GM23338 (cell line): ENCODE measurements around the gene MELTF. TPM values are rescaled to one million over a fixed set of nuclear protein-coding genes. Genes with fewer than 3 reads are reported as not detected.

Source experiments
- ATAC-seq: fragments of 200-7000 bp; cut with Tn5 transposase; 3 replicates; pipeline ENCODE4 v1.9.1; 2020
- DNase-seq: peaks from one replicate; pipeline ENCODE4 v3.0.0-alpha.2; 2015; ENCODE audit warnings: low spot score
- H2AFZ ChIP-seq: fragments of 200-600 bp; sonication (generic); 2 replicates; pipeline ENCODE4 v1.8.0; 2016; ENCODE audit warnings: antibody characterized with exemption, mild to moderate bottlenecking, moderate library complexity
- H3F3A ChIP-seq: fragments of 200-600 bp; sonication (generic); replicated peaks from 2 replicates; pipeline ENCODE4 v1.8.0; 2017; ENCODE audit warnings: antibody characterized with exemption, mixed run types, low read depth
- H3K27ac ChIP-seq: fragments of 200-600 bp; sonication (generic); 2 replicates; pipeline ENCODE4 v1.6.1; 2016; ENCODE audit warnings: low read depth
- H3K27me3 ChIP-seq: fragments of 200-600 bp; sonication (generic); 2 replicates; pipeline ENCODE4 v1.8.0; 2016; ENCODE audit warnings: mild to moderate bottlenecking, mixed run types, moderate library complexity; ENCODE audit not compliant: insufficient read depth
- H3K36me3 ChIP-seq: fragments of 200-600 bp; sonication (generic); 2 replicates; pipeline ENCODE4 v1.8.0; 2016; ENCODE audit warnings: mild to moderate bottlenecking; ENCODE audit not compliant: insufficient read depth
- H3K4me1 ChIP-seq: fragments of 200-600 bp; sonication (generic); 2 replicates; pipeline ENCODE4 v1.8.0; 2016; ENCODE audit warnings: mild to moderate bottlenecking, moderate library complexity; ENCODE audit not compliant: insufficient read depth
- H3K4me2 ChIP-seq: fragments of 200-600 bp; sonication (generic); 2 replicates; pipeline ENCODE4 v1.7.1; 2017; ENCODE audit warnings: mixed run types
- H3K4me3 ChIP-seq: fragments of 200-600 bp; sonication (generic); 2 replicates; pipeline ENCODE4 v1.6.1; 2016; ENCODE audit warnings: mixed run types
- H3K79me2 ChIP-seq: fragments of 200-600 bp; sonication (generic); replicated peaks from 2 replicates; pipeline ENCODE4 v1.8.0; 2017; ENCODE audit warnings: mild to moderate bottlenecking; ENCODE audit not compliant: insufficient read depth
- H3K9me2 ChIP-seq: fragments of 200-600 bp; sonication (generic); 2 replicates; pipeline ENCODE4 v1.8.0; 2017; ENCODE audit not compliant: insufficient read depth
- H4K20me1 ChIP-seq: fragments of 200-600 bp; sonication (generic); replicated peaks from 2 replicates; pipeline ENCODE4 v1.8.0; 2017; ENCODE audit warnings: mild to moderate bottlenecking; ENCODE audit not compliant: insufficient read depth
- H3K27ac Mint-ChIP-seq: 2 replicates; pipeline ENCODE4 v1.8.0; 2020; ENCODE audit warnings: inconsistent platforms, mild to moderate bottlenecking, moderate library complexity, mixed read lengths
- H3K27me3 Mint-ChIP-seq: 3 replicates; pipeline ENCODE4 v1.8.0; 2022; ENCODE audit warnings: low read depth, mild to moderate bottlenecking, moderate library complexity, mixed read lengths, inconsistent platforms; ENCODE audit not compliant: insufficient read depth, poor library complexity
- H3K36me3 Mint-ChIP-seq: 3 replicates; pipeline ENCODE4 v1.8.0; 2021; ENCODE audit warnings: low read depth, mild to moderate bottlenecking, inconsistent platforms, moderate library complexity, mixed read lengths
- H3K4me1 Mint-ChIP-seq: 3 replicates; pipeline ENCODE4 v1.8.0; 2020; ENCODE audit warnings: mild to moderate bottlenecking, inconsistent platforms, mixed read lengths
- H3K4me3 Mint-ChIP-seq: 3 replicates; pipeline ENCODE4 v1.8.0; 2021; ENCODE audit warnings: moderate library complexity, mild to moderate bottlenecking, inconsistent platforms, mixed read lengths
- H3K9me3 Mint-ChIP-seq: 3 replicates; pipeline ENCODE4 v1.8.0; 2020; ENCODE audit warnings: moderate library complexity, mild to moderate bottlenecking, inconsistent platforms, mixed read lengths
- CTCF ChIP-seq, 2 experiments: fragments of 200-600 bp in 1 of 2; sonication (generic) in 1 of 2; conservative IDR thresholded peaks; 2 replicates each; pipeline versions ENCODE4 v1.5.1 to v1.6.1; 2016 to 2017; ENCODE audit warnings: antibody characterized with exemption in 2 of 2, low read depth in 2 of 2, mild to moderate bottlenecking in 2 of 2, moderate library complexity in 1 of 2
- EZH2 ChIP-seq: fragments of 200-600 bp; sonication (generic); IDR thresholded peaks from one replicate; pipeline ENCODE4 v1.8.0; 2017; ENCODE audit warnings: antibody characterized with exemption, mild to moderate bottlenecking, low read depth; ENCODE audit not compliant: unreplicated experiment
- NANOG ChIP-seq: IDR thresholded peaks from 2 replicates; pipeline ENCODE4 v1.6.1; 2016; ENCODE audit warnings: antibody characterized with exemption, borderline replicate concordance
- ZNF114 ChIP-seq: fragments of 250-450 bp; sonication (Bioruptor Pico); IDR thresholded peaks from 2 replicates; pipeline ENCODE4 v1.5.0; 2020; ENCODE audit warnings: mild to moderate bottlenecking, moderate library complexity
- polyA plus RNA-seq: library from polyadenylated mRNA; unstranded; fragments of >200 nt; fragmentation: Nextera tagmentation; extraction: Ambion mirVana; gene quantifications from 2 replicates; pipeline ENCODE4 v1.2.1, GENCODE V29; 2016
- total RNA-seq: library from RNA; depleted of rRNA; stranded (reverse); fragments of >200 nt; shearing (Covaris generic); gene quantifications from 2 replicates; pipeline ENCODE4 v1.2.3, GENCODE V29; 2014

Gene MELTF
- total and polyA plus RNA-seq, 2 experiments from 2014 or later = 1.4 to 5.2 TPM

GRCh38 chr3:197002701-197003454, 26.7 kb downstream of the MELTF start:
- Histone ChIP-seq H3K9me2 (no peaks in the 10 kb centered on the region), H2AFZ (peak overlapping the region; percentile 83), H4K20me1 (no peaks in the 10 kb centered on the region), H3K4me2 (peak overlapping the region; percentile 82), H3K27ac (no peak overlapping the region), H3F3A (peaks cover 6% of the 10 kb centered on the region; the same call in 1 of the 2 replicates), H3K36me3 (no peaks in the 10 kb centered on the region), H3K79me2 (no peaks in the 10 kb centered on the region), H3K4me3 (peak overlapping the region; percentile 70), H3K27me3 (peaks cover 30% of the 10 kb centered on the region), H3K4me1 (no peaks in the 10 kb centered on the region; the same call in 1 of the 2 replicates)
- no peak overlapping the region; the same call in 2 of the 3 replicates for H3K4me3 Mint-ChIP-seq
- DNase-seq = peak; percentile 67
- no peak overlapping the region for H3K27ac Mint-ChIP-seq
- H3K9me3 Mint-ChIP-seq = peaks cover 3% of the 10 kb centered on the region; the same call in 2 of the 3 replicates
- peaks cover 8% of the 10 kb centered on the region for H3K4me1 Mint-ChIP-seq
- H3K27me3 Mint-ChIP-seq = peaks cover 23% of the 10 kb centered on the region
- peaks cover 4% of the 10 kb centered on the region; the same call in 1 of the 3 replicates for H3K36me3 Mint-ChIP-seq
- ATAC-seq = peak; percentile 60
- TF ChIP-seq CTCF (conservative IDR thresholded peaks at IDR 0.05; ENCODE audit: low read depth in 2 of 2) (peak; percentile 32 to 79), ZNF114 (CRISPR knock-in tag) (no peak)

- Histone ChIP-seq H3K4me3 (peak overlapping the region; percentile 60), H3K27ac (no peak overlapping the region), H3K4me2 (peak overlapping the region; percentile 82), H3K79me2 (no peaks in the 10 kb centered on the region), H2AFZ (peak overlapping the region; percentile 83), H3K9me2 (no peaks in the 10 kb centered on the region), H3K36me3 (no peaks in the 10 kb centered on the region), H4K20me1 (no peaks in the 10 kb centered on the region), H3K27me3 (peaks cover 30% of the 10 kb centered on the region), H3K4me1 (no peaks in the 10 kb centered on the region; the same call in 1 of the 2 replicates), H3F3A (peaks cover 6% of the 10 kb centered on the region; the same call in 1 of the 2 replicates)
- TF ChIP-seq NANOG (no peak), EZH2 (peak; percentile 32)
- H3K4me3 Mint-ChIP-seq = peak overlapping the region; percentile 53
- H3K9me3 Mint-ChIP-seq = peaks cover 3% of the 10 kb centered on the region; the same call in 2 of the 3 replicates
- peak; percentile 36 for ATAC-seq
- H3K27ac Mint-ChIP-seq = no peak overlapping the region
- peaks cover 4% of the 10 kb centered on the region; the same call in 1 of the 3 replicates for H3K36me3 Mint-ChIP-seq
- peaks cover 8% of the 10 kb centered on the region for H3K4me1 Mint-ChIP-seq
- H3K27me3 Mint-ChIP-seq = peaks cover 23% of the 10 kb centered on the region
- peak; percentile 42 for DNase-seq
Measured at GRCh38 chr3:197001972-197002700, 27.5 kb downstream of the MELTF start.
